HEK293T (cell line): ENCODE results near the gene USB1.

Experiments
- BHLHE40 ChIP-seq: fragments of 450-650 bp; IDR thresholded peaks from 2 replicates; pipeline ENCODE4 v1.6.1; 2016; ENCODE audit warnings: mild to moderate bottlenecking, moderate library complexity, borderline replicate concordance
- ELF4 ChIP-seq: fragments of 450-650 bp; IDR thresholded peaks from 2 replicates; pipeline ENCODE4 v1.6.1; 2017; ENCODE audit warnings: antibody characterized with exemption
- FOXA1 ChIP-seq: fragments of 450-650 bp; IDR thresholded peaks from 2 replicates; pipeline ENCODE4 v1.6.1; 2016; ENCODE audit warnings: mild to moderate bottlenecking
- FOXK2 ChIP-seq: fragments of 450-650 bp; IDR thresholded peaks from 2 replicates; pipeline ENCODE4 v1.6.1; 2016; ENCODE audit warnings: mild to moderate bottlenecking
- LEF1 ChIP-seq: fragments of 450-650 bp; IDR thresholded peaks from 2 replicates; pipeline ENCODE4 v1.6.1; 2017; ENCODE audit warnings: mild to moderate bottlenecking, borderline replicate concordance
- PKNOX1 ChIP-seq: fragments of 450-650 bp; IDR thresholded peaks from 2 replicates; pipeline ENCODE4 v1.6.1; 2016
- SP1 ChIP-seq: fragments of 450-650 bp; IDR thresholded peaks from 2 replicates; pipeline ENCODE4 v1.6.1; 2017
- SUZ12 ChIP-seq: fragments of 450-650 bp; IDR thresholded peaks from 2 replicates; pipeline ENCODE4 v1.6.1; 2016; ENCODE audit warnings: mild to moderate bottlenecking
- TARDBP ChIP-seq: fragments of 450-650 bp; IDR thresholded peaks from 2 replicates; pipeline ENCODE4 v1.6.1; 2016

- no peak for TF ChIP-seq SP1
- TF ChIP-seq SUZ12 = no peak
- no peak for TF ChIP-seq ELF4
- TF ChIP-seq FOXA1 = no peak
- no peak for TF ChIP-seq BHLHE40
- no peak for TF ChIP-seq FOXK2
- TF ChIP-seq PKNOX1 = no peak
- no peak for TF ChIP-seq TARDBP
- no peak for TF ChIP-seq LEF1
These were observed 28.9 kb upstream of the USB1 start for GRCh38 chr16:57972306-57972705.
